ENCODE results near the gene RRP1. TPM values are rescaled to one million over a fixed set of nuclear protein-coding genes. Genes with fewer than 3 reads are reported as not detected.

Gene RRP1
- total RNA-seq, 1 experiment from 2014 or later = 43.5 TPM

- peak; percentile 56 for DNase-seq
- H3K4me3 ChIP-seq (ENCODE audit: insufficient read depth, low read depth, low read length) = no peak overlapping the region
- no peaks in the 10 kb centered on the region for H3K27me3 ChIP-seq (ENCODE audit: control insufficient read depth, insufficient read depth, low read length)
- H3K36me3 ChIP-seq (replicated peaks; ENCODE audit: control insufficient read depth, insufficient read depth, low read length) = peaks cover 3% of the 10 kb centered on the region
These were observed 10.7 kb upstream of the RRP1 start for GRCh38 chr21:43778469-43779335.

DNA sequence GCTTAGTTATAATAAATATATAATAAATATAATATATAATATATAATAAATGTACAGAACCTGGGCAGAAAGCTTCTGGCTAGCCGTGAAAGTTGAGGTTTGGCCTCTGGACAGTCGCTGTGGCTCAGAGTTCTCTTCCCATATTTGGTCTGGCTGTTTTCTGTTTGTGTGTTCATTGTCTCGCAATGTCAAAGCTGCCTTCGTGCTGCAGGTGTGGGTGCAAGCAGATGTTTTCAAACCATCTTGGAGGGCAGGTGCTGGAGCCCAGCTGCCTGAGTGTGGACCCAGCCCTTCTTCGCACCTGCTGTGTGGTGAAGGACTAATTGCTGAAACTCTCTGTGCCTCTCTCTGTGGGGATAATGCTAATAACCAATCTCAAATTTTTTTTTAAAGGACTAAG lies 9.7 kb upstream of the RRP1 start:
- DNase-seq = no peak
- no peak overlapping the region for H3K4me3 ChIP-seq (ENCODE audit: insufficient read depth, low read depth, low read length)
- no peaks in the 10 kb centered on the region for H3K27me3 ChIP-seq (ENCODE audit: control insufficient read depth, insufficient read depth, low read length)
- peaks cover under 1% of the 10 kb centered on the region; the same call in 1 of the 2 replicates for H3K36me3 ChIP-seq (replicated peaks; ENCODE audit: control insufficient read depth, insufficient read depth, low read length)

DNA sequence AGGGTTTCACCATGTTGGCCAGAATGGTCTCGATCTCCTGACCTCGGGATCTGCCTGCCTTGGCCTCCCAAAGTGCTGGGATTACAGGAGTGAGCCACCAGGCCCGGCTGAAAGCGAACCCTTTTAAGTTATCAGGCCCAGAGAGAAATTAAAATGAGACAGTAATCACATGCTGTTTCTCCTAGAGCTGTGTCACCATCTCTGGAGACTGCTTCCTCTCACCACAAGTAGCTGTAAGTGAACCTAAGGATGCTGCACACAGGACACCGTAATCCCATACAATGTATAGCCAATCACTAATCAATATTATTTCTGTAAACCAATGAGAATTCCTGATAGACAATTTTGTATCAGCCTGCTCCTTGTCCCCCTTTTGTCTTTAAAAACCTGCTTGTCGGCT lies 7.5 kb upstream of the RRP1 start:
- Histone ChIP-seq H3K36me3 (replicated peaks; ENCODE audit: control insufficient read depth, insufficient read depth, low read length) (no peaks in the 10 kb centered on the region), H3K27me3 (ENCODE audit: control insufficient read depth, insufficient read depth, low read length) (no peaks in the 10 kb centered on the region)
- no peak for DNase-seq

GRCh38 chr21:43782431-43783097 lies 6.8 kb upstream of the RRP1 start:
- H3K36me3 ChIP-seq (replicated peaks; ENCODE audit: control insufficient read depth, insufficient read depth, low read length) = no peaks in the 10 kb centered on the region
- H3K27me3 ChIP-seq (ENCODE audit: control insufficient read depth, insufficient read depth, low read length) = no peaks in the 10 kb centered on the region
- no peak for DNase-seq
- no peak overlapping the region for H3K4me3 ChIP-seq (ENCODE audit: insufficient read depth, low read depth, low read length)

More for the DNA sequence above, 7.5 kb upstream of the RRP1 start:
- no peak overlapping the region for H3K4me3 ChIP-seq (ENCODE audit: insufficient read depth, low read depth, low read length)

DNA sequence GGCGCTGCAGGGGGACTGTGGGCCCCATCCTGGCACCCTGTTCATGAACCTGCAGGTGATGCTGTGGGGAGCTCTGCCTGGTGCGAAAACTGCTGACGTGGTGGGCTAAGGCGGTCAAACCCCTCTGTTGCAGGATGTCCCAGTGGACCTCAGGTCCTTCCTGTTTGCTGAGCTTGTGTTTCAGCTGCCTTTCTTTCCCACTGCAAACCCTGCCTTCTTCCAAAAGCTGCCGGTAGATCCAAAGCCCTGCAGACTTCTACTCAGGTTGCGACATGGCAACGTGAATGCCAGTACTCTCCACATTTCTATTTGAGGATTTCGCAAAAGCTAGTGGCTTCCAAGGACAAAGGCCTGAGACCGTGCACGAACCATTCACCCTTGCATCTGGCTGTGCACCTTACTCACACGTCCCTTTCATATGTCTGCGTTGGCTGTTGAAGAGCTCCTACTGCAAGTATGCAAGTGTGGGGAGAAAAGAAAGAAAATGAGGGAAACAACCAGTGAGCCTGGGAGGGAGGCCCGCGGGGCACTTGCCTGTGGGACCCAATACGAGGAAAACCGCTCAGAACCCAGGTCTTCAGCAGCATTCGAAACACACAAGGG lies 6.2 kb upstream of the RRP1 start:
- Histone ChIP-seq H3K36me3 (replicated peaks; ENCODE audit: control insufficient read depth, insufficient read depth, low read length) (no peaks in the 10 kb centered on the region), H3K4me3 (ENCODE audit: insufficient read depth, low read depth, low read length) (no peak overlapping the region), H3K27me3 (ENCODE audit: control insufficient read depth, insufficient read depth, low read length) (no peaks in the 10 kb centered on the region)
- no peak for DNase-seq

- no peak for DNase-seq
- no peaks in the 10 kb centered on the region for H3K36me3 ChIP-seq (replicated peaks; ENCODE audit: control insufficient read depth, insufficient read depth, low read length)
- no peak overlapping the region for H3K4me3 ChIP-seq (ENCODE audit: insufficient read depth, low read depth, low read length)
- no peaks in the 10 kb centered on the region for H3K27me3 ChIP-seq (ENCODE audit: control insufficient read depth, insufficient read depth, low read length)
These were observed 4.2 kb upstream of the RRP1 start for GRCh38 chr21:43785134-43785533.

GRCh38 chr21:43786300-43786806 lies 3.0 kb upstream of the RRP1 start:
- Histone ChIP-seq H3K27me3 (ENCODE audit: control insufficient read depth, insufficient read depth, low read length) (no peaks in the 10 kb centered on the region), H3K36me3 (replicated peaks; ENCODE audit: control insufficient read depth, insufficient read depth, low read length) (peaks cover 6% of the 10 kb centered on the region), H3K4me3 (ENCODE audit: insufficient read depth, low read depth, low read length) (no peak overlapping the region)
- no peak for DNase-seq

- no peak overlapping the region for H3K4me3 ChIP-seq (ENCODE audit: insufficient read depth, low read depth, low read length)
- H3K36me3 ChIP-seq (replicated peaks; ENCODE audit: control insufficient read depth, insufficient read depth, low read length) = peaks cover 9% of the 10 kb centered on the region
- DNase-seq = no peak
- no peaks in the 10 kb centered on the region for H3K27me3 ChIP-seq (ENCODE audit: control insufficient read depth, insufficient read depth, low read length)
These were observed 2.5 kb upstream of the RRP1 start for GRCh38 chr21:43786807-43787440.

- DNase-seq = no peak
- H3K27me3 ChIP-seq (ENCODE audit: control insufficient read depth, insufficient read depth, low read length) = no peaks in the 10 kb centered on the region
These were observed 690 bp downstream of the RRP1 start for GRCh38 chr21:43790010-43790524.

GRCh38 chr21:43792406-43792805 lies 3.0 kb downstream of the RRP1 start:
- no peak for DNase-seq
- H3K27me3 ChIP-seq (ENCODE audit: control insufficient read depth, insufficient read depth, low read length) = no peaks in the 10 kb centered on the region
- H3K4me3 ChIP-seq (ENCODE audit: insufficient read depth, low read depth, low read length) = no peak overlapping the region
- peaks cover 54% of the 10 kb centered on the region for H3K36me3 ChIP-seq (replicated peaks; ENCODE audit: control insufficient read depth, insufficient read depth, low read length)

More at GRCh38 chr21:43790010-43790524, 690 bp downstream of the RRP1 start:
- Histone ChIP-seq H3K36me3 (replicated peaks; ENCODE audit: control insufficient read depth, insufficient read depth, low read length) (peaks cover 37% of the 10 kb centered on the region), H3K4me3 (ENCODE audit: insufficient read depth, low read depth, low read length) (peak overlapping the region; percentile 92)

DNA sequence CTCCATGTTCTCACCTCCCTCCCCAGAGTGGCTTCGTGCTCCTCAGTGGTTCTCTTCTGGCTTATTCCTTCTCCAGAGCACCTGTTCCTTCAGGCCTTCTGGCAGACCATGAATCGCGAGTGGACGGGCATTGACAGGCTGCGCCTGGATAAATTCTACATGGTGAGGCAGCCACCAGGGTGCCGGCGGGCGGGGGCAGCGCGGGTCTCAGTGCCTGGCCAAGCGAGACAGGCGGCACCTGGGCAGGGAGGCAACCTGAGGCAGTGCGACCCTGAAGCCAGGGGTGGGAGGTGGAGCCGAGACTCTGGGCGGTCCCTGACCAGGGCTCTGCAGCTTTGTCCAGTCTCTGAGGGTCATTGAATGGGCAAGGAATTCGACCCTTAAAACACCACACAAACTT lies 3.9 kb downstream of the RRP1 start:
- peak; percentile 28 for DNase-seq
- H3K36me3 ChIP-seq (replicated peaks; ENCODE audit: control insufficient read depth, insufficient read depth, low read length) = peaks cover 61% of the 10 kb centered on the region

DNA sequence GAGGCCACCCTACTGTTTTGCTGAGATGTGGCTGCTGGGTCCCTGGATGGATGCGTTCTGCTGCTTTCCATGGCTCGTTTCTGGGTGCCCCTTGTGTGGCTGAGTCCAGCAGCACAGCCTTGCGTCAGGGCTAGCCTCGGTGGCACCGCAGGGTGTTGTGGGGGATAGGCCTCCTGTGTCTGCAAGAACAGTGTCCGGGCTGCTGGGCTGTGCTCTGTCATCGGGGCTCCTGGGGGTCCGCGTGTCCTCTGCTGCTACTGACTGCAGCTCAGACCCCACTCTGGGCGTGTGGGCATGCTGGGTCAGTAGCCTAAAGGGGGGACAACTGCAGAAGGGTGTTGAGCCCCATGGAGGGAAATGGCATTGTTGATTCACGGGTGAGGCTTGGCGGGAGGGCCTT lies 4.9 kb downstream of the RRP1 start:
- no peak overlapping the region for H3K4me3 ChIP-seq (ENCODE audit: insufficient read depth, low read depth, low read length)
- peak; percentile 32 for DNase-seq
- no peaks in the 10 kb centered on the region for H3K27me3 ChIP-seq (ENCODE audit: control insufficient read depth, insufficient read depth, low read length)
- peaks cover 66% of the 10 kb centered on the region for H3K36me3 ChIP-seq (replicated peaks; ENCODE audit: control insufficient read depth, insufficient read depth, low read length)

More for the DNA sequence above, 3.9 kb downstream of the RRP1 start:
- H3K4me3 ChIP-seq (ENCODE audit: insufficient read depth, low read depth, low read length) = no peak overlapping the region
- no peaks in the 10 kb centered on the region for H3K27me3 ChIP-seq (ENCODE audit: control insufficient read depth, insufficient read depth, low read length)

DNA sequence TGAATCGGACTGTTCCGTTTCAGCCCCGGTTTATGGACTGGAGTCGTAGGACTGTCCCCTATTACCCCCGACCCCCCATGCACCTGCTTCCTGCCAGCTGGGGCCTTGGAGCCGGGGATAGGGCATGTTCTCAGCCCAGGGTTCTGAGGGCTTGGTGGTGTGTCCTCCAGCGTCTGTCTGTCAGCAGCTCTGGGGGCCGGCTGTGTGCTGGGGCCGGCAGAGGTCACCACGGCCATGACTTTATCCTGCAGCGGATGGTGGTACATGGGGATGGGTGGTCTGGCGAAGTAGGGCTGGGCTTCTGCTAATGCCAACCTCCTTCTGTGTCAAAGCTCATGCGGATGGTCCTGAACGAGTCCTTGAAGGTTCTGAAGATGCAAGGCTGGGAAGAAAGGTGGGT lies 5.5 kb downstream of the RRP1 start:
- Histone ChIP-seq H3K27me3 (ENCODE audit: control insufficient read depth, insufficient read depth, low read length) (no peaks in the 10 kb centered on the region), H3K36me3 (replicated peaks; ENCODE audit: control insufficient read depth, insufficient read depth, low read length) (peaks cover 66% of the 10 kb centered on the region), H3K4me3 (ENCODE audit: insufficient read depth, low read depth, low read length) (no peak overlapping the region)
- DNase-seq = peak; percentile 47

DNA sequence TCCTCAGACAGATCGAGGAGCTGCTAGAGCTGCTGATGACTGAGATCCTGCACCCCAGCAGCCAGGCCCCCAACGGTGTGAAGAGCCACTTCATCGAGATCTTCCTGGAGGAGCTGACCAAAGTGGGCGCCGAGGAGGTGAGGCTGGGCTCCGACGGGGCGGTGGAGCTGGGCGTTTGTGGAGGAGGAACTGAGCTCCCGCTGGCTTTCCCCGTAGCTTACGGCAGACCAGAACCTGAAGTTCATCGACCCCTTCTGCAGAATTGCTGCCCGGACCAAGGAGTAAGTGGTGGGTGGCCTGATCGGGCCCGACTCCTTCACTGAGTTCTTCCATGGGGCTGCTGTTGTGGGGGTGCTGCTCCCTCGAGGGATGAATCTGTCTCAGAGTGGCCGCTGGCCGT lies 8.0 kb downstream of the RRP1 start:
- Histone ChIP-seq H3K27me3 (ENCODE audit: control insufficient read depth, insufficient read depth, low read length) (no peaks in the 10 kb centered on the region), H3K4me3 (ENCODE audit: insufficient read depth, low read depth, low read length) (no peak overlapping the region), H3K36me3 (replicated peaks; ENCODE audit: control insufficient read depth, insufficient read depth, low read length) (peaks cover 67% of the 10 kb centered on the region)
- peak; percentile 45 for DNase-seq
